Left ventricle myocardium superior (tissue), 1 donor: ENCODE measurements around the gene ZNF45. TPM values are rescaled to one million over a fixed set of nuclear protein-coding genes. Genes with fewer than 3 reads are reported as not detected.
"Not testable (repeated sequence)": the region's sequence is repeated elsewhere in the genome, so short reads cannot be mapped to it uniquely, and the experiment has no call there.

Experiments
- ATAC-seq: fragments of 200-7000 bp; cut with Tn5 transposase; one replicate; pipeline ENCODE4 v1.9.1; 2020; ENCODE audit warnings: mild to moderate bottlenecking, moderate library complexity
- DNase-seq: peaks from one replicate; pipeline ENCODE4 v3.0.0-alpha.2; 2020
- intact Hi-C: fragments of 100-400 bp; cut with micrococcal nuclease; formaldehyde crosslinking; loops from one replicate; pipeline ENCODE4 v1.11.0; 2022
- total RNA-seq: library from RNA; stranded (reverse); fragmentation: NEBNext Ultra II Directional; extraction: Animal tissue kit (Norgen Biotek cat#: 25700); gene quantifications from one replicate; pipeline ENCODE4 v1.2.1, GENCODE V29; 2021
- donor health status: DM: no; HTN: yes; CAD: no; lungs with severe emphysema.

The ZNF45 gene
- total RNA-seq, 1 donor from 2014 or later, result 8.9 TPM

GRCh38 chr19:43928820-43929219 lies 6.3 kb downstream of the ZNF45 start:
- DNase-seq, result no peak
- intact Hi-C loops, result no loop called here
- no peak for ATAC-seq

- intact Hi-C loops, result no loop called here
- ATAC-seq, result no peak
- DNase-seq, result no peak
Measured at GRCh38 chr19:43923875-43924274, 11.2 kb downstream of the ZNF45 start.

DNA sequence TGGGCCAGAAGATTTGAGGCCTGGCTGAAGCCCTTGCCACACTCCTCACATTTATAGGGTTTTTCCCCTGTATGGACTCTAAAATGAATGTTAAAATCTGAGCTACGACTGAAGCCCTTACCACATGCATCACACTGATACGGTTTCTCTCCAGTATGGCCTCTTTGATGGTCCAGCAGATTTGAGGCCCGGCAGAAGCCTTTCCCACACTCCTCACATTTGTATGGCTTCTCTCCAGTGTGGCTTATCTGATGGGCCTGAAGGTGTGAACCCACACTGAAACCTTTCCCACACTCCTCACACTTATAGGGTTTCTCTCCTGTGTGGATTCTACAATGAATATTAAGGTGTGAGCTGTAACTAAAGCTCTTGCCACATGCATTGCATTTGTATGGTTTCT lies 21.0 kb downstream of the ZNF45 start:
- intact Hi-C loops, result no loop called here
- no peak for ATAC-seq
- DNase-seq, result no peak

- intact Hi-C loops, result no loop called here
- DNase-seq, result no peak
- no peak for ATAC-seq
Measured at GRCh38 chr19:43913383-43913782, 21.7 kb downstream of the ZNF45 start.

DNA sequence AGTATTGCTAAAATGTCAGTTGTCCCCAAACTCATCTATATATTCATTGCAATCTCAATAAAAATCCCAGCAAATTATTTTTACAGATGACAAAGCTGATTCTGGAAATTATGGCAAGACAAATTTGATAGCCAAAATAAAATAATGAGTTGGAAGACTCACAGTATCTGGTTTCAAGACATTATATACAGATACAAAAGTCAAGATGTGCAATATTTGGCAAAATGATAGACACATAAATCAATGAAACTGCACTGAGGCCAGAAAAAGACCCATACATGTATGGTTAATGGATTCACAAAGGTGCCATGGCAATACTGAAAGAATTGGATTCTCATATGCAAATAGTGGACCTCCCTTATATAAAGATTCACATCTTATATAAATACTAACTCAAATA lies 24.2 kb downstream of the ZNF45 start:
- DNase-seq (no peak), ATAC-seq (no peak)
- intact Hi-C loops, result no loop called here

DNA sequence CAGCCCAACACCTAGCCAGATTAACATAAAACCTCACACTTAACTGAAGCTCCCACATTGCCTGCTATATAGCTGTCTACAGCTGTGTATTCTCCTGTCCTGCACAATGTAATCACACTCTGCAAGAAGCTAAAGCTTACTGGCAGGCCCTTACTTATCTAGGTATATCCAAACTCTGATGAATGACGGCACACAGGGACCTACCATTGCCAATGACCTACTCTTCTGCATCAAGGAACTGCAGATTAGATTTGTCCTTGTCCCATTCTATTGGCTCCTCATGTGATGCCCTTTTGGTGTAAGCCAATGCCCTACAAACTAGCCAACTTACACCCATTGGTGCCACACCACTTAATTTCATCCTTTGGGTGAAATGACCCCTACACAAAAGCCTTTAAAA lies 26.4 kb downstream of the ZNF45 start:
- intact Hi-C loops, result no loop called here
- DNase-seq (no peak), ATAC-seq (no peak)

GRCh38 chr19:43906774-43907173 lies 28.3 kb downstream of the ZNF45 start:
- no peak for ATAC-seq
- DNase-seq, result no peak

GRCh38 chr19:43905897-43906296 lies 29.2 kb downstream of the ZNF45 start:
- intact Hi-C loops, result no loop called here
- no peak for ATAC-seq
- DNase-seq, result no peak

More at GRCh38 chr19:43906774-43907173, 28.3 kb downstream of the ZNF45 start:
- intact Hi-C loops, result no loop called here

DNA sequence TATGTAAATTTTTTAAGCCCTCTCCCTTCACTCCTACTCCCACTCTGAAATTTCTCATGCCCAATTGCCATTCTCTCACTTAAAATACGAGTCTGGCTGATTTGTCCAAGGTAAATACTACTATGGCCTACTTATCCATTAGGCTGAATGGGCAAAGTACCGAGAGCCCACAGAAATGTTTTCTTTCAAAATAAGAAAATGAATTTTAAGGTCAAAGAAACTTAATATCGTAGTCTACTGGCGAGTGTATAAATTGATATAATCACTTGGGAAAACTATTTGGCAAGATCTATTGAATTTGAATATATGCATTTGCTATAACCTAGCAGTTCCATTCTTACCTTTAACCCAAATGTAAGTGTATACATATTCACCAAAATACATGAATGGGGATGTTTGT lies 32.7 kb downstream of the ZNF45 start:
- ATAC-seq (no peak), DNase-seq (no peak)
- intact Hi-C loops, result no loop called here

DNA sequence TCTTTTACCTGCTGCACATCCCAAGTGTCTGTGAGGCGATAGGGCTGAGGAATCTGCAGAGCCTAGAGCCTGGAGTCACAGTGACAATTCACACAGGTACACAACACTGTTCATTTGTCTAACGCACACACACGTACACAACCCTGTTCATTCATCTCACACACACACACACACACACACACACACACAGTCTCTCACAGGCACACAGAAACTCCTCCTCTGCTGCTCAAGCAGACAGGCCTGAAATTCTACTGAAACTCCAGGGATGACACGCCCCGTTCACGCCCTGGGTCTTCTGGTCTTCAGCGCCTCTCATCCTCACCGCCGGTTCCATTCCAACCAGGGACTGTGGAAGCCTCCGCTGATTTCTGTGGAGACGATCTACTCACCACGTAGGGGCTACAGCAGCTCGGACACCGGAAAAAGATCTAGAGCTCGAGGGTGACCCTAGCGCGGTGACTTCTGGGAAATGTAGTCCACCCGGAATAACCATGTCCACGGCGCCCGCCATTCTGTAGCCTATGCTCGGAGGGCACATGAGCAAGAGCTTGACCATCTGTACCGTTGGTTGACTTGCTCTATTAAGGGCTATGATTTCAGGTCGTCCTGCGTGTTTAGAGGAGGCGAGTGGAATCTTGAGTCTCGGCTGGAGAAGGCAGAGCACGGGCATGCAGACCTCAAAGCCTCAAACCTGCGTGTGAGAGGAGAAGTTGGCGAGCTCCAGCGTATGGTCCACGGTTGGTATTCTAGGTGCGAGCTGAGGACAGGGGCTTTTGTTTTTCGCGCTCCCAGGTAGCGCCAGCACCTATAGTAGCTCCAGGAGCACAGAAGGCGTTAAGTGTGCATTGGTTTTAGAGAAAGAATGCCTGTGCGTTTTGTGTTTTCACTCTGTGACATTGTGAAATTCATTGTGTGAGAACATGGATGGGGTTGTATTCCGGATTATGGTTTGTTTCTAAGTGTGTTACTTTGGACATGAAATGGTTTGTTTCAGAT lies 33.4 kb downstream of the ZNF45 start:
- ATAC-seq, result peak; percentile 100
- intact Hi-C loops, result no loop called here
- DNase-seq, result peak; percentile 84

DNA sequence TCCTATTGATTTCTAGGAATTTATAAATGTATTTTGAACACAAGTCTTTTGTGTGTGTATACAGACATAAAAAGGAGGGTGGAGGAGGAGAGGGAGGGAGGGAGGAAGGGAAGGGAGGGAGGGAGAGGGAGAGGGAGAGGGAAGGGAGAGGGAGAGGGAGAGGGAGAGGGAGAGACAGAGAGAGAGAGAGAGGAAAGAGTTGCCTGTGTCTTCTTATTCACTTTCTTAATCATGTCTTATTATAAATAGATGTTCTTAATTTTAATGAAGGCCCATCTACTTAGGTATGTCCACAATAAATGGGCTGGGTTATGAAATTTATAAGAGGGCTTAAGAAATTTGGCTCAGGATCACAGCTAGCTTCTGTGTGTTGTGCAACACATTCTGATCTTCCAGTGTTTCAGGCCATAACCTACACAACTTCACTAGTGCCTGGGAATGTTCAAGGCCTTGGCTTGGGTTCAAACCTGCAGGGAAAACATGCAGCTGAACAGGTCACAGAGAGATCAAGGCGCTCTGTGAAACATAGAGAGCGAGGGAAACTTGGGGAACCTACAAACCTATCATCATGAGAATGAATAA lies 39.3 kb downstream of the ZNF45 start:
- DNase-seq (no peak), ATAC-seq (no peak)
- intact Hi-C loops, result no loop called here

- ATAC-seq, result no peak
- DNase-seq, result no peak
- intact Hi-C loops, result no loop called here
Measured at GRCh38 chr19:43883864-43884263, 51.2 kb downstream of the ZNF45 start, which contains the start of gene ZNF404. Gene ZNF404 (minus strand): TSS chr19:43883964.

DNA sequence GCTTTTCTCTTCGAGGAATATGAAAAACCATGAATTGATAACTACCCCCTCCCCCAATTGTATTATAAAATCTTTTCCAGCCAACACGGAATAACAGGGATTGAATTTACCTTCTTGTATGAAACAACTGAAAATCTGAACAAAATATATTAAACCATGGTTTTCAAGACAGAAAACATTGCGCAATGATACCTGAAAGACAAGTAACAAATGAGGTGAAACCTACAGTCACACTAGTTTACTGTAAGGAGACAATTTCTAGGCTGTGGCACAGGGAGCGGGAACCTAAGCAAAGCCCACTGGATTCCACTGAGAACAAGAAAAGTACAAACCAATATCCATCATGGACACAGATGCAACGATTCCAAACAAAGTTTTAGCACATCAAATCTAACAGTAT lies 54.6 kb downstream of the ZNF45 start:
- DNase-seq (no peak), ATAC-seq (no peak)
- intact Hi-C loops, result no loop called here

DNA sequence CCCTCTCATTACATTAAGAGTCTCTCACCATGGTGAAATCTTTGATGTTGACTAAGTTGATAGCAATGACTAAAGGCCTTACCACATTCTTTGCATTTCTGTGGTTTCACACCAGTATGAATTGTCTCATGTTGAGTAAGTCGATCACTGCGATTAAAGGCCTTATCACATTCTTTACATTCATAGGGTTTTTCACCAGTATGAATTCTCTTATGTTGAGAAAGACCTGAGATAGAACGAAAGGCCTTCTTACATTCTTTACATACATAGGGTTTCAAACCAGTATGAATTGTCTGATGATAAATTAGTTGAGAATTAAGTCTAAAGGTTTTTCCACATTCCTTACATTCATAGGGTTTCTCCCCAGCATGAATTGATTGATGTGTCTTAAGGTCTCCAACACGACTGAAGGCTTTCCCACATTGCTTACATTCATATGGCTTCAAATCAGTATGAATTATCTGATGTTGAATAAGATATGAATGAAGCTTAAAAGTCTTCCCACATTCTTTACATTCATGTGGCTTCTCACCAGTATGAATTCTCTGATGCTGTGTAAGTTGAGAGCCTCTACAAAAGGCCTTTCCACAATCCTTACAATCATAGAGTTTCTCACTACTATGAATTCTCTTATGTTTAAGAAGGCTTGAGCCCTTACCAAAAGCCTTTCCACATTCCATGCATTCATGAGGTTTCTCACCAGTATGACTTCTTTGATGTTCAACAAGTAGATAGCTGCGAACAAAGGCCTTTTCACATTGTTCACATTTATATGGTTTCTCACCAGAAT lies 62.3 kb downstream of the ZNF45 start:
- no peak for ATAC-seq
- DNase-seq, result no peak
- intact Hi-C loops, result no loop called here

- ATAC-seq, DNase-seq, intact Hi-C loops: not testable (repeated sequence)
Measured at GRCh38 chr19:43866923-43867322, 68.2 kb downstream of the ZNF45 start.

Other genes with a start within 250 kb of the ZNF45 start
- not detected for gene IRGC, start 219.2 kb downstream of the ZNF45 start, total RNA-seq
- 17.9 TPM for gene SMG9, start 180.3 kb downstream of the ZNF45 start, total RNA-seq
- gene KCNN4, start 154.3 kb downstream of the ZNF45 start, total RNA-seq, result 0.50 TPM
- 0.89 TPM for gene LYPD5, start 132.8 kb downstream of the ZNF45 start, total RNA-seq
- 11.0 TPM for gene ZNF283, start 108.0 kb downstream of the ZNF45 start, total RNA-seq
- gene ZNF404, start 51.3 kb downstream of the ZNF45 start, total RNA-seq, result 11.1 TPM
- gene ZNF221, start 15.9 kb upstream of the ZNF45 start, total RNA-seq, result 4.3 TPM
- gene ZNF155, start 48.9 kb upstream of the ZNF45 start, total RNA-seq, result 8.9 TPM
- gene ZNF230, start 67.7 kb upstream of the ZNF45 start, total RNA-seq, result 3.0 TPM
- gene ZNF222, start 90.1 kb upstream of the ZNF45 start, total RNA-seq, result 3.5 TPM
- gene ZNF223, start 116.8 kb upstream of the ZNF45 start, total RNA-seq, result 2.3 TPM
- gene ZNF284, start 136.9 kb upstream of the ZNF45 start, total RNA-seq, result 1.8 TPM
- gene ZNF224, start 159.1 kb upstream of the ZNF45 start, total RNA-seq, result 15.5 TPM
- 2.6 TPM for gene ZNF225, start 178.1 kb upstream of the ZNF45 start, total RNA-seq
- 14.3 TPM for gene ZNF234, start 206.3 kb upstream of the ZNF45 start, total RNA-seq
- 19.9 TPM for gene ZNF226, start 229.8 kb upstream of the ZNF45 start, total RNA-seq